CD4-positive, alpha-beta T cell (primary cell): Measurements from ENCODE around the gene CDH4. TPM values are rescaled to one million over a fixed set of nuclear protein-coding genes. Genes with fewer than 3 reads are reported as not detected.

Source experiments
- ATAC-seq: fragments of 200-7000 bp; cut with Tn5 transposase; one replicate; pipeline ENCODE4 v1.10.0; 2022; ENCODE audit warnings: mild to moderate bottlenecking; ENCODE audit not compliant: poor library complexity
- CTCF ChIA-PET: fragments of 350-600 bp; sonication (Branson Sonifier 250); formaldehyde crosslinking; loops from one replicate; lab custom pipeline; 2021; ENCODE audit warnings: antibody characterized with exemption, inconsistent platforms; lab: Charles Lee
- POLR2A ChIA-PET: fragments of 350-600 bp; sonication (Branson Sonifier 250); formaldehyde crosslinking; loops from one replicate; lab custom pipeline; 2021; ENCODE audit warnings: antibody characterized with exemption, inconsistent platforms; lab: Charles Lee
- DNase-seq, 14 experiments: peaks; one replicate each; pipeline ENCODE4 v3.0.0-alpha.2; 2013 to 2020; ENCODE audit warnings: mixed read lengths in 2 of 14
- H3K27ac ChIP-seq, 2 donors: one replicate each; pipeline versions ENCODE4 v1.5.1 to v1.7.0; 2013; ENCODE audit warnings: low read length in 2 of 2, low read depth in 1 of 2, mild to moderate bottlenecking in 1 of 2
- H3K27me3 ChIP-seq, 2 experiments: 1 replicate in 1 of 2; 2 replicates in 1 of 2; pipeline versions ENCODE4 v1.6.1 to v1.7.0; 2013; ENCODE audit warnings: low read length in 2 of 2, control low read depth in 1 of 2, mild to moderate bottlenecking in 1 of 2, moderate library complexity in 1 of 2; ENCODE audit not compliant: insufficient read depth in 2 of 2, control insufficient read depth in 1 of 2
- H3K36me3 ChIP-seq: one replicate; pipeline ENCODE4 v1.6.1; 2013; ENCODE audit warnings: low read length, control low read depth; ENCODE audit not compliant: insufficient read depth
- H3K4me1 ChIP-seq: one replicate; pipeline ENCODE4 v1.6.1; 2013; ENCODE audit warnings: low read length, control low read depth; ENCODE audit not compliant: insufficient read depth
- H3K4me3 ChIP-seq: one replicate; pipeline ENCODE4 v1.5.1; 2013; ENCODE audit warnings: mild to moderate bottlenecking, low read length, moderate library complexity
- H3K9me3 ChIP-seq, 2 experiments: 1 replicate in 1 of 2; 2 replicates in 1 of 2; pipeline versions ENCODE4 v1.6.1 to v1.7.0; 2013; ENCODE audit warnings: low read length in 2 of 2, mild to moderate bottlenecking in 2 of 2, control low read depth in 1 of 2, moderate library complexity in 1 of 2; ENCODE audit not compliant: control insufficient read depth in 1 of 2, insufficient read depth in 1 of 2
- H3K27ac Mint-ChIP-seq: one replicate; pipeline ENCODE4 v1.8.0; 2020; ENCODE audit warnings: mixed read lengths
- H3K27me3 Mint-ChIP-seq: one replicate; pipeline ENCODE4 v1.8.0; 2021; ENCODE audit warnings: mixed read lengths
- H3K36me3 Mint-ChIP-seq: one replicate; pipeline ENCODE4 v1.8.0; 2021; ENCODE audit warnings: low read depth, mixed read lengths
- H3K4me1 Mint-ChIP-seq: one replicate; pipeline ENCODE4 v1.8.0; 2021; ENCODE audit warnings: low read depth, mixed read lengths
- H3K4me3 Mint-ChIP-seq: one replicate; pipeline ENCODE4 v1.8.0; 2020; ENCODE audit warnings: mild to moderate bottlenecking, mixed read lengths
- H3K9me3 Mint-ChIP-seq: one replicate; pipeline ENCODE4 v1.8.0; 2020; ENCODE audit warnings: mixed read lengths
- intact Hi-C, 2 experiments: fragments of 100-400 bp; cut with DNase I in 1 of 2; cut with micrococcal nuclease in 1 of 2; formaldehyde crosslinking; loops; one replicate each; pipeline versions ENCODE4 v1.15.1 to v1.9.0; 2023 to 2025; cut with DNase I, micrococcal nuclease
- total RNA-seq, 174 experiments: library from RNA in 2 of 174; stranded (reverse) in 2 of 174; gene quantifications; one replicate each; pipeline ENCODE4 v1.2.3 and lab custom pipeline; 2021 to 2026
- TF ChIP-seq, protein P1 (sequence below): fragments of 200-600 bp; IDR thresholded peaks from one replicate; pipeline ENCODE4 v1.8.0; 2022; ENCODE audit warnings: antibody characterized with exemption, mild to moderate bottlenecking

Gene CDH4
- total RNA-seq, 2 experiments from 2014 or later: 0.11 TPM

DNA sequence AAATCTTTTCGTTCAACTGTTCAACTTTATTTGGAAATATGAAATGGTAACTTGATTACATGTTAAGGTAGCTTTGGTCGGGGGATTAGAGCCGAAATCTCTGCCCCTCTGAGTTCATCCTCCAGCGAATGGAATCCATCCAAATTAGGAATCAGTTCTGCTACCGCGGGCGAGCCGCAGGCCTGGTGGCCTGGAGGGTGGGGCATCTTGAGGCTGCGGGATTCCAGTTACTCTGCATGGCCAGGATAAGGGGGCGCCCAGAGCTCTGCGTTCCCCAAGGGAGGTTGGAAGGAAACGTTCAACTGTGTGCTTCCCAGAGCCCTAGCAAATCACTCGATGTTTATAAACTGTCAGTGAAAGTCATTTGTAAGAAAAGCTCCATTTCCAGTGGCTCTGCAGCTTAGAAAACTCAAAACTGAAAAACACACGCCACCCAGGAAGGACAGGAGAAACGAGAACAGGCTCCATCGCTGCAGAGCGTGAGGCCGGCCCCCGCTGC, 551.4 kb downstream of the CDH4 start:
- Mint-ChIP-seq H3K4me1 (no peaks in the 10 kb centered on the region), H3K27ac (no peak overlapping the region), H3K4me3 (no peak overlapping the region), H3K36me3 (no peaks in the 10 kb centered on the region), H3K9me3 (no peaks in the 10 kb centered on the region), H3K27me3 (peaks cover 11% of the 10 kb centered on the region)
- ChIA-PET CTCF (no interaction called here), POLR2A (no interaction called here)
- no peaks in the 10 kb centered on the region for H3K4me1 ChIP-seq
- no peak overlapping the region for H3K4me3 ChIP-seq
- peaks cover 0 to 13% of the 10 kb centered on the region in 2 experiments for H3K9me3 ChIP-seq
- TF ChIP-seq, protein P1, sequence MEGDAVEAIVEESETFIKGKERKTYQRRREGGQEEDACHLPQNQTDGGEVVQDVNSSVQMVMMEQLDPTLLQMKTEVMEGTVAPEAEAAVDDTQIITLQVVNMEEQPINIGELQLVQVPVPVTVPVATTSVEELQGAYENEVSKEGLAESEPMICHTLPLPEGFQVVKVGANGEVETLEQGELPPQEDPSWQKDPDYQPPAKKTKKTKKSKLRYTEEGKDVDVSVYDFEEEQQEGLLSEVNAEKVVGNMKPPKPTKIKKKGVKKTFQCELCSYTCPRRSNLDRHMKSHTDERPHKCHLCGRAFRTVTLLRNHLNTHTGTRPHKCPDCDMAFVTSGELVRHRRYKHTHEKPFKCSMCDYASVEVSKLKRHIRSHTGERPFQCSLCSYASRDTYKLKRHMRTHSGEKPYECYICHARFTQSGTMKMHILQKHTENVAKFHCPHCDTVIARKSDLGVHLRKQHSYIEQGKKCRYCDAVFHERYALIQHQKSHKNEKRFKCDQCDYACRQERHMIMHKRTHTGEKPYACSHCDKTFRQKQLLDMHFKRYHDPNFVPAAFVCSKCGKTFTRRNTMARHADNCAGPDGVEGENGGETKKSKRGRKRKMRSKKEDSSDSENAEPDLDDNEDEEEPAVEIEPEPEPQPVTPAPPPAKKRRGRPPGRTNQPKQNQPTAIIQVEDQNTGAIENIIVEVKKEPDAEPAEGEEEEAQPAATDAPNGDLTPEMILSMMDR: no peak
- H3K27me3 ChIP-seq: no peaks in the 10 kb centered on the region
- no peaks in the 10 kb centered on the region for H3K36me3 ChIP-seq
- DNase-seq (no peak), ATAC-seq (no peak)
- intact Hi-C loops: no loop called here
- H3K27ac ChIP-seq: no peak overlapping the region

DNA sequence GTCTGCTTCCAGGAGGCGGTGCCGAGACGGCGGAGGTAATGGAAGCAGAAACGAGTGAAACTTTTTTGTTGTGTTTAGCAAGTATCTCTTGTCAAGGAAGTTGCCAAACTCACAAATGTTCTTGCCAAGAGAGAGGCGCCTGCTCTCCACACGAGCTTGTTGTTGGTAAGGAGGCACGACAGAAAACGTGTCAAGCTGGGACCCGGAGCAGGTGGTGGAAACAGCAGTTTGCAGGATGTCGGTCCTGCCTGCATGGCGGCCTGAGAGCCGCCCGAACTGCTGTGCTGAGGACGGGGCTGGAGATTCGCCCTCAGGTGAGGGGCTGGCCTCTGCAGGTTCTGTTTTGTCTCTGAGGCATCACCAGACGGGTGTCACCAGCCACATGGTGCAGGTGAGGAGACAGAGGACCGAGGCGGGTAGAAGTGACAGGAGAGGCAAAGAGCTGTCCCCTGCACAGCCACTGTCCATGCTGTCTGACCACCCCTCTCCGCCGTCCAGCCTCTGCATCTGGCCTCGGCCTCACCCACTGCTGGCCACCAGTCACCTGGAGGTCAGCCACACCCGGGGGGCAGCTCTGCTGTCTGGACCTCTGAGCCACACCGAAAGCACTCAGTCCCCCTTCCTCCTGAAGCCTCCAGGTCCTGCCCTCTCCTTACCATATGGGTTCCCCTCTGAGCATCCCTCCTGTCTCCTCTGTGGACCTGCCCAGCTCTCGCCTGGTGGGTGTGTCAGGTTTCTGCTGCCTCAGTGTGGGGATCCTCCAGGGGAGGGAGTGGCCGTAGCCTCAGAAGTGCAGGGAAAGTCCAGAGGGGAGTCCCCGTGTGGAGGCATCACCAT, 552.1 kb downstream of the CDH4 start:
- intact Hi-C loops: no loop called here
- Histone ChIP-seq H3K9me3 (peaks cover 0 to 8% of the 10 kb centered on the region in 2 experiments), H3K27me3 (no peaks in the 10 kb centered on the region), H3K36me3 (no peaks in the 10 kb centered on the region), H3K4me3 (no peak overlapping the region), H3K4me1 (no peaks in the 10 kb centered on the region), H3K27ac (no peak overlapping the region)
- Mint-ChIP-seq H3K4me3 (no peak overlapping the region), H3K27ac (no peak overlapping the region), H3K4me1 (no peaks in the 10 kb centered on the region), H3K36me3 (no peaks in the 10 kb centered on the region), H3K9me3 (no peaks in the 10 kb centered on the region), H3K27me3 (peaks cover 11% of the 10 kb centered on the region)
- DNase-seq (no peak), ATAC-seq (no peak)
- CTCF ChIA-PET: no interaction called here
- POLR2A ChIA-PET: no interaction called here
- TF ChIP-seq, protein P1: no peak

DNA sequence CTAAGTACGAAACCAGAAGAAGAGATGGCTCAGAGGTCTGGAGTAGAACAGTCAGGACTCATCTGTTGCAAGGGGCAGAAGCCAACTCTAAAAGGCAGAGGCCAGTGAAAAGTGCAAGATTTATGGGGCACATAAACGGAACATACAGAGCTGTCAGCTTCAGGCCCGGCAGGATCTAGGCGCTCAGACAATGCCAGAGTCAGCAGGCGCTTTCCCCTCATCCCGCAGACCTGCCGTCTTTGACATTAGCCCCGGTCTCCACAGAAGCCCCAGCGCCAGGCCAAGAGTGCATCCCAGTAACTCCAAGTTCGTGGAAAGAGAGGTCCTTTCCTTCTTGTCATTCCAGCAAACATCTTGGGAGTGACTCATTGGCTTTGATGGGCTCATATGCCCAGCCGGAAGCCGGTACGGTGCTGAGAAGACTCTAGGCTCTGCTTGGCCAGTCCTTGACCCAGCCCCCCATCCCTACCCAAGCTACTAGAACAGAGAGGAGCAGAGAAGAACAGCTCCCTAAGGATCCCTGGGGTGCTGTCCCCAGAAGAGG, 552.8 kb downstream of the CDH4 start:
- Mint-ChIP-seq H3K9me3 (no peaks in the 10 kb centered on the region), H3K36me3 (no peaks in the 10 kb centered on the region), H3K4me3 (no peak overlapping the region), H3K27ac (no peak overlapping the region), H3K4me1 (no peaks in the 10 kb centered on the region), H3K27me3 (peaks cover 11% of the 10 kb centered on the region)
- Histone ChIP-seq H3K9me3 (peaks cover 0 to 2% of the 10 kb centered on the region in 2 experiments), H3K27ac (no peak overlapping the region), H3K27me3 (no peaks in the 10 kb centered on the region), H3K4me1 (no peaks in the 10 kb centered on the region), H3K36me3 (no peaks in the 10 kb centered on the region), H3K4me3 (no peak overlapping the region)
- TF ChIP-seq, protein P1: no peak
- ATAC-seq: no peak
- ChIA-PET CTCF (no interaction called here), POLR2A (no interaction called here)
- intact Hi-C loops: no loop called here
- no peak for DNase-seq
